ENCODE measurements around the gene MRPS17.

- TF ChIP-seq POLR2A (IDR thresholded peaks at IDR 0.05) (no peak), CTCF (IDR thresholded peaks at IDR 0.05) (no peak)
Observed at GRCh38 chr7:55970561-55970960, 18.9 kb downstream of the MRPS17 start.
